HG02884 (cell line): ENCODE measurements around the gene PRR19.

Experiments
- ATAC-seq: cut with Tn5 transposase; IDR thresholded peaks from one replicate; pipeline ENCODE4 v1.9.1; 2021; ENCODE audit warnings: mild to moderate bottlenecking, moderate library complexity; ENCODE audit not compliant: unreplicated experiment

Gene PRR19

GRCh38 chr19:42271045-42271419 is 30.9 kb upstream of the PRR19 start:
- no peak for ATAC-seq

- no peak for ATAC-seq
Observed at GRCh38 chr19:42271861-42272534, 29.9 kb upstream of the PRR19 start.

GRCh38 chr19:42272535-42272897 is 29.4 kb upstream of the PRR19 start:
- no peak for ATAC-seq

GRCh38 chr19:42272989-42273406 is 28.9 kb upstream of the PRR19 start:
- ATAC-seq = no peak

- no peak for ATAC-seq
Observed at GRCh38 chr19:42273407-42274064, 28.4 kb upstream of the PRR19 start.

- ATAC-seq = no peak
Observed at GRCh38 chr19:42274065-42274682, 27.8 kb upstream of the PRR19 start.

GRCh38 chr19:42275103-42275502 is 26.8 kb upstream of the PRR19 start:
- ATAC-seq = no peak

GRCh38 chr19:42275517-42275916 is 26.4 kb upstream of the PRR19 start:
- no peak for ATAC-seq

GRCh38 chr19:42276284-42276683 is 25.6 kb upstream of the PRR19 start:
- no peak for ATAC-seq

- no peak for ATAC-seq
Observed at GRCh38 chr19:42276821-42277220, 25.1 kb upstream of the PRR19 start.

GRCh38 chr19:42277821-42278451 is 24.0 kb upstream of the PRR19 start:
- ATAC-seq = no peak

GRCh38 chr19:42278452-42279154 is 23.3 kb upstream of the PRR19 start:
- ATAC-seq = no peak

- ATAC-seq = no peak
Observed at GRCh38 chr19:42279155-42279901, 22.6 kb upstream of the PRR19 start.

- ATAC-seq = no peak
Observed at GRCh38 chr19:42279902-42280814, 21.8 kb upstream of the PRR19 start.

- no peak for ATAC-seq
Observed at GRCh38 chr19:42280815-42281145, 21.2 kb upstream of the PRR19 start.

- no peak for ATAC-seq
Observed at GRCh38 chr19:42281146-42281826, 20.6 kb upstream of the PRR19 start.

GRCh38 chr19:42281827-42282762 is 19.8 kb upstream of the PRR19 start:
- ATAC-seq = no peak

GRCh38 chr19:42282819-42283187 is 19.1 kb upstream of the PRR19 start:
- ATAC-seq = no peak
